HL-60 (cell line): Measurements from ENCODE around the gene BPHL.

Experiments
- CTCF ChIP-seq: IDR thresholded peaks from one replicate; pipeline ENCODE4 v1.5.1; 2011; ENCODE audit warnings: low read length, control low read depth, inconsistent platforms; ENCODE audit not compliant: insufficient read depth
- GABPA ChIP-seq: IDR thresholded peaks from 2 replicates; pipeline ENCODE4 v1.6.1; 2012; ENCODE audit warnings: low read depth
- POLR2AphosphoS5 ChIP-seq: IDR thresholded peaks from 2 replicates; pipeline ENCODE4 v1.6.1; 2012; ENCODE audit warnings: low read depth
- REST ChIP-seq: IDR thresholded peaks from 2 replicates; pipeline ENCODE4 v1.6.1; 2012; ENCODE audit warnings: low read depth; ENCODE audit not compliant: insufficient replicate concordance
- SPI1 ChIP-seq: IDR thresholded peaks from 2 replicates; pipeline ENCODE4 v1.6.1; 2012; ENCODE audit warnings: low read depth, mild to moderate bottlenecking, borderline replicate concordance

DNA sequence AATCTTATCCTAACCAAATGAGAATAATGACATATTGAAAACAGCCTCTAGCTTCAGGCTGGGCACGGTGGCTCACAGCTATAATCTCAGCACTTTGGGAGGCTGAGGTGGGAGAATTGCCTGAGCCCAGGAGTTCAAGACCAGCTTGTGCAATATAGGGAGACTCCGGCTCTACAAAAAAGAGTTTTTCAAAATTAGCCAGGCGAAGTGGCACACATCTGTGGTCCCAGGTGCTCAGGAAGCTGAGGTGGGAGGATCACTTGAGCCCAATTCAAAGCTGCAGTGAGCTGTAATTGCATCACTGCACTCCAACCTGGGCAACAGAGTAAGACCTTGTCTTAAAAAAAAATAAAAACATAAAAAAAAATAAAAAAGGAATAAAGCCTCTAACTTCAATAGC, 34.2 kb downstream of the BPHL start:
- TF ChIP-seq CTCF, result no peak
- no peak for TF ChIP-seq POLR2AphosphoS5
- no peak for TF ChIP-seq SPI1
- no peak for TF ChIP-seq GABPA
- TF ChIP-seq REST, result no peak
